Mucosa of rectum (tissue), 2 donors: Measurements from ENCODE around the gene CTNND2.
"Not testable (repeated sequence)": the region's sequence is repeated elsewhere in the genome, so short reads cannot be mapped to it uniquely, and the experiment has no call there.

Experiments
- H3K27ac ChIP-seq, 2 donors: one replicate each; pipeline ENCODE4 v1.7.0; 2013; ENCODE audit warnings: inconsistent platforms in 2 of 2, low read depth in 2 of 2, low read length in 2 of 2
- H3K27me3 ChIP-seq, 2 donors: one replicate each; pipeline ENCODE4 v1.7.0; 2013; ENCODE audit warnings: low read length in 2 of 2; ENCODE audit not compliant: control insufficient read depth in 2 of 2, insufficient read depth in 2 of 2
- H3K36me3 ChIP-seq, 2 donors: one replicate each; pipeline ENCODE4 v1.7.0; 2013; ENCODE audit warnings: low read length in 2 of 2; ENCODE audit not compliant: control insufficient read depth in 2 of 2, insufficient read depth in 2 of 2
- H3K4me1 ChIP-seq, 2 donors: one replicate each; pipeline ENCODE4 v1.7.0; 2013; ENCODE audit warnings: low read length in 2 of 2, mild to moderate bottlenecking in 1 of 2; ENCODE audit not compliant: control insufficient read depth in 2 of 2, insufficient read depth in 2 of 2
- H3K4me3 ChIP-seq, 2 donors: one replicate each; pipeline ENCODE4 v1.7.0; 2013; ENCODE audit warnings: low read length in 2 of 2
- H3K9ac ChIP-seq, 2 donors: one replicate each; pipeline ENCODE4 v1.7.0; 2013; ENCODE audit warnings: low read length in 2 of 2, low read depth in 1 of 2, mild to moderate bottlenecking in 1 of 2
- H3K9me3 ChIP-seq, 2 donors: one replicate each; pipeline ENCODE4 v1.7.0; 2013; ENCODE audit warnings: low read length in 2 of 2; ENCODE audit not compliant: control insufficient read depth in 2 of 2
- donor health status: healthy.
- donor health status: Normal muscosa, but diverticular disease.

The CTNND2 gene

GRCh38 chr5:11324521-11325289 lies 579.5 kb downstream of the CTNND2 start:
- Histone ChIP-seq H3K9ac (no peak overlapping the region), H3K36me3 (no peaks in the 10 kb centered on the region), H3K4me3 (no peak overlapping the region), H3K27me3 (no peaks in the 10 kb centered on the region), H3K27ac (peak overlapping the region in 1 of 2 donors; percentile 19), H3K4me1 (peaks cover 0 to 2% of the 10 kb centered on the region in 2 donors), H3K9me3 (no peaks in the 10 kb centered on the region)

- Histone ChIP-seq H3K4me1 (peaks cover 0 to 2% of the 10 kb centered on the region in 2 donors), H3K27ac (no peak overlapping the region), H3K4me3 (no peak overlapping the region)
Measured at GRCh38 chr5:11323761-11324160, 580.5 kb downstream of the CTNND2 start.

GRCh38 chr5:11322133-11322532 lies 582.1 kb downstream of the CTNND2 start:
- H3K36me3 ChIP-seq = no peaks in the 10 kb centered on the region
- no peak overlapping the region for H3K27ac ChIP-seq
- H3K4me3 ChIP-seq = no peak overlapping the region
- no peaks in the 10 kb centered on the region for H3K9me3 ChIP-seq
- no peaks in the 10 kb centered on the region for H3K27me3 ChIP-seq
- H3K4me1 ChIP-seq = peaks cover 0 to 2% of the 10 kb centered on the region in 2 donors
- H3K9ac ChIP-seq = no peak overlapping the region

More at GRCh38 chr5:11323761-11324160, 580.5 kb downstream of the CTNND2 start:
- H3K9ac ChIP-seq = no peak overlapping the region
- no peaks in the 10 kb centered on the region for H3K9me3 ChIP-seq
- no peaks in the 10 kb centered on the region for H3K27me3 ChIP-seq
- H3K36me3 ChIP-seq = no peaks in the 10 kb centered on the region

GRCh38 chr5:11319836-11320580 lies 584.2 kb downstream of the CTNND2 start:
- H3K4me1 ChIP-seq = peaks cover 0 to 2% of the 10 kb centered on the region in 2 donors
- H3K27ac ChIP-seq = no peak overlapping the region
- H3K9me3 ChIP-seq = no peaks in the 10 kb centered on the region
- H3K27me3 ChIP-seq = no peaks in the 10 kb centered on the region
- no peak overlapping the region for H3K9ac ChIP-seq
- H3K4me3 ChIP-seq = no peak overlapping the region
- H3K36me3 ChIP-seq = no peaks in the 10 kb centered on the region

GRCh38 chr5:11313694-11314093 lies 590.6 kb downstream of the CTNND2 start:
- not testable (repeated sequence) for H3K4me1 ChIP-seq, H3K9me3 ChIP-seq, H3K36me3 ChIP-seq, H3K27me3 ChIP-seq, H3K4me3 ChIP-seq, H3K27ac ChIP-seq, H3K9ac ChIP-seq

GRCh38 chr5:11311731-11312130 lies 592.5 kb downstream of the CTNND2 start:
- Histone ChIP-seq H3K27me3 (no peaks in the 10 kb centered on the region), H3K27ac (no peak overlapping the region), H3K4me3 (no peak overlapping the region), H3K36me3 (no peaks in the 10 kb centered on the region), H3K4me1 (no peaks in the 10 kb centered on the region), H3K9me3 (no peaks in the 10 kb centered on the region), H3K9ac (no peak overlapping the region)

- no peak overlapping the region for H3K27ac ChIP-seq
- no peaks in the 10 kb centered on the region for H3K36me3 ChIP-seq
- H3K4me1 ChIP-seq = no peaks in the 10 kb centered on the region
- no peaks in the 10 kb centered on the region for H3K27me3 ChIP-seq
- no peak overlapping the region for H3K9ac ChIP-seq
- H3K9me3 ChIP-seq = no peaks in the 10 kb centered on the region
- H3K4me3 ChIP-seq = no peak overlapping the region
Measured at GRCh38 chr5:11311272-11311671, 593.0 kb downstream of the CTNND2 start.

- Histone ChIP-seq H3K36me3 (no peaks in the 10 kb centered on the region), H3K9ac (no peak overlapping the region), H3K27me3 (no peaks in the 10 kb centered on the region), H3K4me3 (no peak overlapping the region), H3K9me3 (no peaks in the 10 kb centered on the region), H3K27ac (no peak overlapping the region), H3K4me1 (no peaks in the 10 kb centered on the region)
Measured at GRCh38 chr5:11310158-11310557, 594.1 kb downstream of the CTNND2 start.

- H3K4me1 ChIP-seq = no peaks in the 10 kb centered on the region
- H3K9ac ChIP-seq = no peak overlapping the region
- no peak overlapping the region for H3K27ac ChIP-seq
- H3K36me3 ChIP-seq = no peaks in the 10 kb centered on the region
- H3K4me3 ChIP-seq = no peak overlapping the region
- no peaks in the 10 kb centered on the region for H3K9me3 ChIP-seq
- no peaks in the 10 kb centered on the region for H3K27me3 ChIP-seq
Measured at GRCh38 chr5:11306365-11306764, 597.9 kb downstream of the CTNND2 start.

GRCh38 chr5:11305245-11305644 lies 599.0 kb downstream of the CTNND2 start:
- Histone ChIP-seq H3K9me3 (no peaks in the 10 kb centered on the region), H3K9ac (no peak overlapping the region), H3K27ac (no peak overlapping the region), H3K4me3 (no peak overlapping the region), H3K36me3 (no peaks in the 10 kb centered on the region), H3K27me3 (no peaks in the 10 kb centered on the region), H3K4me1 (no peaks in the 10 kb centered on the region)
